Transverse colon (tissue), 4 donors: ENCODE measurements around the gene COMMD8. TPM values are rescaled to one million over a fixed set of nuclear protein-coding genes. Genes with fewer than 3 reads are reported as not detected.
A peak's percentile ranks its signal among the peaks of the same experiment; 100 is the strongest.

Experiments used
- DNase-seq: peaks from one replicate; pipeline ENCODE4 v3.0.0-alpha.2; 2019
- H3K27ac ChIP-seq, 4 donors: fragments of 200-600 bp; sonication (generic); 2 replicates each; pipeline ENCODE4 v1.5.1; 2016 to 2018; ENCODE audit warnings: inconsistent platforms in 4 of 4
- H3K27me3 ChIP-seq: fragments of 200-600 bp; sonication (generic); 2 replicates; pipeline ENCODE4 v1.5.1; 2017; ENCODE audit warnings: inconsistent platforms
- H3K36me3 ChIP-seq, 4 donors: fragments of 200-600 bp; sonication (generic); 2 replicates each; pipeline ENCODE4 v1.5.1; 2017 to 2019; ENCODE audit warnings: inconsistent platforms in 4 of 4
- H3K4me1 ChIP-seq, 4 donors: fragments of 200-600 bp; sonication (generic); 2 replicates each; pipeline ENCODE4 v1.5.1; 2017 to 2020; ENCODE audit warnings: inconsistent platforms in 4 of 4
- H3K4me3 ChIP-seq, 4 donors: fragments of 200-600 bp; sonication (generic); 1 replicate in 1 of 4; 2 replicates in 3 of 4; pipeline versions ENCODE4 v1.5.1 to v1.6.1; 2017 to 2019; ENCODE audit warnings: inconsistent platforms in 4 of 4
- H3K9me3 ChIP-seq, 2 donors: fragments of 200-600 bp; sonication (generic); 2 replicates each; pipeline ENCODE4 v1.5.1; 2017 to 2019; ENCODE audit warnings: inconsistent platforms in 2 of 2
- EP300 ChIP-seq: sonication (generic); formaldehyde crosslinking; IDR thresholded peaks from one replicate; pipeline ENCODE4 v1.6.1; 2017; ENCODE audit warnings: antibody characterized with exemption, low read depth
- POLR2A ChIP-seq: fragments of 450-650 bp; IDR thresholded peaks from one replicate; pipeline ENCODE4 v1.6.1; 2016; ENCODE audit warnings: antibody characterized with exemption, mild to moderate bottlenecking, moderate library complexity
- POLR2AphosphoS5 ChIP-seq, 3 donors: sonication (generic); formaldehyde crosslinking; IDR thresholded peaks; one replicate each; pipeline ENCODE4 v1.6.1; 2016; ENCODE audit warnings: antibody characterized with exemption in 3 of 3
- WGBS, 2 donors: methylation state at CpG; one replicate each; pipeline ENCODE4 v1.1.5; 2018; ENCODE audit warnings: low coverage in 1 of 2; 5-methylcytosine and 5-hydroxymethylcytosine counted together
- in situ Hi-C, 4 donors: fragments of 200-750 bp; cut with MboI; loops; one replicate each; pipeline versions ENCODE4 v1.15.0 to v1.15.1; 2017; ENCODE audit warnings: low sequenced_read_pairs in 3 of 4, low pct_ligation_motif_present in 1 of 4, low pct_unique_long_range_greater_than_20kb in 1 of 4
- intact Hi-C: fragments of 100-400 bp; cut with DNase I; formaldehyde crosslinking; loops from one replicate; pipeline ENCODE4 v1.15.1; 2023; ENCODE audit warnings: low total_unique reads
- total RNA-seq, 4 donors: library from RNA; depleted of rRNA; stranded (reverse); fragments of >200 nt; gene quantifications; one replicate each; pipeline ENCODE4 v1.1.0, GENCODE V29; 2016
- TF ChIP-seq, protein P1 (sequence below), 5 experiments: fragments of 200-600 bp in 3 of 5; fragments of 450-650 bp in 2 of 5; sonication (generic) in 3 of 5; IDR thresholded peaks; 1 replicate in 2 of 5; 2 replicates in 3 of 5; pipeline ENCODE4 v1.5.1; 2016 to 2017; ENCODE audit warnings: antibody characterized with exemption in 5 of 5, inconsistent platforms in 3 of 5, mild to moderate bottlenecking in 2 of 5, moderate library complexity in 1 of 5

The COMMD8 gene
- total RNA-seq: 10 to 100 TPM in 2 of 4 donors, 1 to 10 TPM in 1, under 1 TPM in 1; 0.80 to 20.2 (median 8.2) TPM

DNA sequence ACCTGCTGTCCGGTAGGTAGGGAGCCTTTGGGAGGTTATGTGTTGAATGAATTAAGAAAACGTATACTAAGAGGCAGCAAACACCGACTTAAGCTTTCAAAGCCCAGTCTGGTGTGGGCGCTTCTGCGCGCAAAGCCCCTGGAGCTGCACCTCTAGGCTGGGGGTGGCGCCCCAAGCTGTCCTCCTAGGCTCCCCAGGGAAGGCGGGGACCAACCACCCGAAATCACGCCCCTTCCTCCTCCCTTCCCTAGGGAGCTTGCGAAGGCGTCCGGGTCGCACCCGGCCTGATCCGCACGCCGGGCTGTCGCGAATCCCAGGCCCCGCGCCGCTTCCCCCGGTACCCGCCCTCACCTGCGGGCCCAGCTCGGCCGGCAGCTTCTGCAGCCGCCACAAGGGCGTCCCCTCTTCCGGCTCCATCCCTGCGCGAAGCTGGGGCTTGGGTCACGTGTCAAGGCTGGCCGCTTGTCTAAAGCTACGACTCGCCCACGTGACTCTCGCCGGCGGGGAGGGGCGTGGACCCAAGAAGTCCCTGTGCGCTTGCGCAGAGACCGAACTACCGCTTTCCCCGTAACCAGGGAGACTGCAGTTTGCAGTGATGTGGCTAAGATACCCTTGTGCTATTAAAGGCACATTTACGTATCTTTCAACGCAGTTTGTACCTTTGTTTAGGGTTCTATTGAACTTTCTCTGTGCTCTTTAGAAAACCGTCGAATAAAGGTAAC, at the start of gene COMMD8:
TSS of gene COMMD8 (minus strand) at position 468 of the 722 bp plus-strand sequence. CDS start at position 417, 51 bp downstream.
- peaks cover 6 to 10% (median 8%) of the 10 kb centered on the region in 4 donors for H3K4me1 ChIP-seq
- WGBS, 2 donors: 0% methylated on average over 47 of the region's 51 CpGs; no CpG with 5 or more reads in 1 of the 2 donors
- peak; percentile 98 for DNase-seq
- peak within 1 kb of the TSS; percentile 84 to 96 (median 86) for H3K4me3 ChIP-seq
- TF ChIP-seq, protein P1, sequence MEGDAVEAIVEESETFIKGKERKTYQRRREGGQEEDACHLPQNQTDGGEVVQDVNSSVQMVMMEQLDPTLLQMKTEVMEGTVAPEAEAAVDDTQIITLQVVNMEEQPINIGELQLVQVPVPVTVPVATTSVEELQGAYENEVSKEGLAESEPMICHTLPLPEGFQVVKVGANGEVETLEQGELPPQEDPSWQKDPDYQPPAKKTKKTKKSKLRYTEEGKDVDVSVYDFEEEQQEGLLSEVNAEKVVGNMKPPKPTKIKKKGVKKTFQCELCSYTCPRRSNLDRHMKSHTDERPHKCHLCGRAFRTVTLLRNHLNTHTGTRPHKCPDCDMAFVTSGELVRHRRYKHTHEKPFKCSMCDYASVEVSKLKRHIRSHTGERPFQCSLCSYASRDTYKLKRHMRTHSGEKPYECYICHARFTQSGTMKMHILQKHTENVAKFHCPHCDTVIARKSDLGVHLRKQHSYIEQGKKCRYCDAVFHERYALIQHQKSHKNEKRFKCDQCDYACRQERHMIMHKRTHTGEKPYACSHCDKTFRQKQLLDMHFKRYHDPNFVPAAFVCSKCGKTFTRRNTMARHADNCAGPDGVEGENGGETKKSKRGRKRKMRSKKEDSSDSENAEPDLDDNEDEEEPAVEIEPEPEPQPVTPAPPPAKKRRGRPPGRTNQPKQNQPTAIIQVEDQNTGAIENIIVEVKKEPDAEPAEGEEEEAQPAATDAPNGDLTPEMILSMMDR (IDR thresholded peaks at IDR 0.05): peak in 4 of 5 experiments; percentile 29 to 68 (median 44)
- TF ChIP-seq EP300 (no peak), POLR2AphosphoS5 (IDR thresholded peaks at IDR 0.05) (peak; percentile 53 to 79 (median 67)), POLR2A (peak; percentile 70)
- in situ Hi-C loops (loop anchor here in 1 of 4 donors (25.0 kb wide), 1 partner anchor 449 kb away; the partner anchor contains the start of gene NFXL1), intact Hi-C loops (loop anchor here (10.0 kb wide), 1 partner anchor 101 kb away; no protein-coding TSS in a partner anchor)
- peak within 1 kb of the TSS; percentile 87 to 93 (median 90) for H3K27ac ChIP-seq
- H3K27me3 ChIP-seq: no peaks in the 10 kb centered on the region
- peaks cover 0 to 4% (median 0%) of the 10 kb centered on the region in 4 donors for H3K36me3 ChIP-seq
- no peaks in the 10 kb centered on the region for H3K9me3 ChIP-seq

DNA sequence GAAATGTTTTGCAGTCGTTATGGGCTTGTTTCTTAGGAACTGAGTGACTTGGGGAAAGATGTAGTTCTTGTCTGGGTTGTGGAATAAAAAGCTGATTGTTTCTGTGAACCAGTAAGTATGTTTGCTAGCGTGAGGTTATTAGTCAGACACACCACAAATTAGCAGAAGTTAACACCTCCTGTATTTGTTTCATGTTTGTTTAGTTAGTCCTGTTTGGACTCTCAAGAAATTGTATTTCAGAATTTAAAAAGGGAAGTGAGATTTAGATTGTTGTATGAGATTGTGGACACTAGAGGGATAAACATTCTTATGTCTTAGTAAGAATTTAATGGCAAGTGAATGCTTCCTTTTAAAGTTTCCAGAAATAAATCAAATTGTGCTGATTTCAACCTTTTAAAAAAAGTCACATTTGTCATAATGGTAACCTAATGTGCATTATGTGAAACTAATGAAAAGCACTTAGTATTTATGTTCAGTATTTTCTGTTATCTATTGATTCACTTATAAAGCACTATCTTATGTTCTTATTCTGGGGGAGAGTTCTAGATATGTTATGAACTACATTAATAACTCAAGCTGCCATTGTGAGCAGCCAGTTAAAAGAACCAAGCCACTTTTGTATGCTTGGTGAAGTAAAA, 47.1 kb upstream of the COMMD8 start:
- Histone ChIP-seq H3K27me3 (no peaks in the 10 kb centered on the region), H3K27ac (peak overlapping the region; percentile 14 to 57 (median 24)), H3K9me3 (no peaks in the 10 kb centered on the region), H3K36me3 (peaks cover 0 to 6% (median 0%) of the 10 kb centered on the region in 4 donors), H3K4me3 (no peak overlapping the region), H3K4me1 (peaks cover 0 to 10% (median 0%) of the 10 kb centered on the region in 4 donors)
- DNase-seq: no peak
- no peak for TF ChIP-seq POLR2A
- TF ChIP-seq, protein P1 (IDR thresholded peaks at IDR 0.05): peak in 1 of 5 experiments; percentile 11
- 33 to 47% methylated on average over 2 of the region's 2 CpGs for WGBS, 2 donors
- intact Hi-C loops (no loop called here), in situ Hi-C loops (no loop called here)

- TF ChIP-seq POLR2AphosphoS5 (IDR thresholded peaks at IDR 0.05) (no peak), POLR2A (no peak), EP300 (no peak)
- TF ChIP-seq, protein P1 (IDR thresholded peaks at IDR 0.05): no peak
- Histone ChIP-seq H3K4me1 (peaks cover 0 to 6% (median 0%) of the 10 kb centered on the region in 4 donors), H3K36me3 (no peaks in the 10 kb centered on the region), H3K9me3 (no peaks in the 10 kb centered on the region), H3K27ac (no peak overlapping the region), H3K4me3 (no peak overlapping the region), H3K27me3 (no peaks in the 10 kb centered on the region)
- 96% methylated on average over 3 of the region's 3 CpGs; no CpG with 5 or more reads in 1 of the 2 donors for WGBS, 2 donors
- intact Hi-C loops (no loop called here), in situ Hi-C loops (no loop called here)
- no peak for DNase-seq
Measured at GRCh38 chr4:47505666-47506065, 42.2 kb upstream of the COMMD8 start.

DNA sequence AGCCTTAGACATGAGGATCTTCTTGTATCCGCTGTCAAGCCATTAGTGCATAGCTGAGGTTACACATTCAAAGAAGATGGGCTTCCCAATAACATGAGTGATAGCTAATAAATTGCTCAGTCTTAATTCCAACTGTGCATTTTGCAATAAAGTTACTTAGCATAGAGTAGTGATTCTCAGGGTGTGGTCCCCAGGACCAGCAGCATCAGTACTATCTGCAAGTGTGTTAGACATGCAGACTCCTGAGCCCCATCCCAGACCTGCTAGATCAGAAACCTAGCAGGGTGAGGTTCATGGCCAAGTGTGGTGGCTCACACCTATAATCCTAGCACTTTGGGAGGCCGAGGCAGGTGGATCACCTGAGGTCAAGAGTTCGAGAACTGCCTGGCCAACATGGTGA, 41.6 kb upstream of the COMMD8 start:
- H3K27me3 ChIP-seq: no peaks in the 10 kb centered on the region
- peaks cover 0 to 1% (median 0%) of the 10 kb centered on the region in 4 donors for H3K4me1 ChIP-seq
- WGBS, 2 donors: 97 to 100% methylated on average over 1 to 3 of the region's 3 CpGs
- no peak overlapping the region for H3K4me3 ChIP-seq
- TF ChIP-seq POLR2A: no peak
- no peak for TF ChIP-seq POLR2AphosphoS5 (IDR thresholded peaks at IDR 0.05)
- no peak for TF ChIP-seq EP300
- TF ChIP-seq, protein P1 (IDR thresholded peaks at IDR 0.05): no peak
- DNase-seq: no peak
- intact Hi-C loops: no loop called here
- in situ Hi-C loops: no loop called here
- no peak overlapping the region for H3K27ac ChIP-seq
- H3K36me3 ChIP-seq: no peaks in the 10 kb centered on the region
- no peaks in the 10 kb centered on the region for H3K9me3 ChIP-seq
